ENCODE results near the gene CDR2. TPM values are rescaled to one million over a fixed set of nuclear protein-coding genes. Genes with fewer than 3 reads are reported as not detected.

Gene CDR2
- total RNA-seq, 1 experiment from 2014 or later, result 29.3 TPM

GRCh38 chr16:22297114-22297870 lies 77.1 kb downstream of the CDR2 start, which contains the start of gene POLR3E:
Gene POLR3E, plus strand, starts transcription at chr16:22297409. Its CDS starts 5,560 bp downstream, at chr16:22302969.
- peak within 1 kb of the TSS; percentile 91 for H2AFZ ChIP-seq
- H3K79me2 ChIP-seq (ENCODE audit: low read depth), result peaks cover 41% of the 10 kb centered on the region
- H3K9me2 ChIP-seq (ENCODE audit: insufficient read depth), result no peaks in the 10 kb centered on the region
- intact Hi-C loops (cut with micrococcal nuclease; ENCODE audit: unreplicated experiment), result loop anchor here (1.0 to 5.0 kb wide), 7 partner anchors 64 to 344 kb away; partner anchors contain the start of genes EEF2K, PDZD9 and UQCRC2
- 0 out of 2 replicates have a peak, but pooled peaks cover 5% of the 10 kb centered on the region for H3K36me3 ChIP-seq (ENCODE audit: low read depth)
- H3K27me3 ChIP-seq (ENCODE audit: insufficient read depth, low read depth), result no peaks in the 10 kb centered on the region
- peak within 1 kb of the TSS; percentile 84 for H3K27ac ChIP-seq
- peak; percentile 89 to 100 for DNase-seq
- H3K9me3 ChIP-seq (ENCODE audit: insufficient read depth, low read depth), result no peaks in the 10 kb centered on the region
- H3K4me1 ChIP-seq (replicated peaks; ENCODE audit: insufficient read depth), result no peaks in the 10 kb centered on the region
- ChIA-PET POLR2A (ENCODE audit: unreplicated experiment) (interaction anchor here (0.6 to 0.9 kb wide), 4 partner anchors 106 to 1044 kb away, joined by 3 to 8 read pairs (median 4); no protein-coding TSS in a partner anchor), CTCF (interaction anchor here (0.6 kb wide), 1 partner anchor 101 kb away, joined by 4 read pairs; no protein-coding TSS in a partner anchor)
- no TSS peak for BruUV-seq (replicated peaks)
- peaks cover 30% of the 10 kb centered on the region for H3F3A ChIP-seq (ENCODE audit: insufficient read depth, low read depth)
- peak within 1 kb of the TSS; percentile 78 for H3K4me3 ChIP-seq
- TF ChIP-seq CTCF (conservative IDR thresholded peaks at IDR 0.05) (peak; percentile 86), EZH2 (IDR thresholded peaks at IDR 0.05; ENCODE audit: low read depth) (no peak)
- peaks cover 42% of the 10 kb centered on the region for H4K20me1 ChIP-seq (ENCODE audit: insufficient read depth)
- H3K4me2 ChIP-seq, result peak within 1 kb of the TSS; percentile 74

- H3K36me3 ChIP-seq (ENCODE audit: low read depth), result 0 out of 2 replicates have a peak, but pooled peaks cover 5% of the 10 kb centered on the region
- DNase-seq, result peak in 1 of 2 experiments; percentile 12
- H3K4me1 ChIP-seq (replicated peaks; ENCODE audit: insufficient read depth), result peaks cover 8% of the 10 kb centered on the region
- intact Hi-C loops (cut with micrococcal nuclease; ENCODE audit: unreplicated experiment), result loop anchor here (1.0 to 5.0 kb wide), 7 partner anchors 64 to 344 kb away; partner anchors contain the start of genes EEF2K, PDZD9 and UQCRC2
- no peaks in the 10 kb centered on the region for H3K9me2 ChIP-seq (ENCODE audit: insufficient read depth)
- peak overlapping the region; percentile 91 for H2AFZ ChIP-seq
- H3K27me3 ChIP-seq (ENCODE audit: insufficient read depth, low read depth), result no peaks in the 10 kb centered on the region
- H3K4me2 ChIP-seq, result peak overlapping the region; percentile 74
- H3K9me3 ChIP-seq (ENCODE audit: insufficient read depth, low read depth), result no peaks in the 10 kb centered on the region
- POLR2A ChIA-PET (ENCODE audit: unreplicated experiment), result interaction anchor here (0.7 kb wide), 2 partner anchors 115 to 1043 kb away, joined by 5 to 8 read pairs; no protein-coding TSS in a partner anchor
- H3K4me3 ChIP-seq, result peak overlapping the region; percentile 78
- TF ChIP-seq CTCF (conservative IDR thresholded peaks at IDR 0.05) (no peak), EZH2 (IDR thresholded peaks at IDR 0.05; ENCODE audit: low read depth) (no peak)
- peaks cover 34% of the 10 kb centered on the region for H4K20me1 ChIP-seq (ENCODE audit: insufficient read depth)
- CTCF ChIA-PET, result interaction anchor here (0.6 kb wide), 1 partner anchor 101 kb away, joined by 4 read pairs; no protein-coding TSS in a partner anchor
- BruUV-seq (replicated peaks), result no TSS peak
- H3F3A ChIP-seq (ENCODE audit: insufficient read depth, low read depth), result peaks cover 30% of the 10 kb centered on the region
- H3K27ac ChIP-seq, result no peak overlapping the region
- peaks cover 33% of the 10 kb centered on the region for H3K79me2 ChIP-seq (ENCODE audit: low read depth)
Observed at GRCh38 chr16:22296225-22297113, 78.0 kb downstream of the CDR2 start.

Other genes starting within 250 kb of the CDR2 start
- gene SDR42E2, start 212.1 kb downstream of the CDR2 start, total RNA-seq (2021), result not detected in 2 replicates
- gene EEF2K, start 168.3 kb downstream of the CDR2 start, total RNA-seq (2021), result 29.8 and 34.7 TPM in 2 replicates
- 65.2 and 70.9 TPM in 2 replicates for gene POLR3E, start 77.2 kb downstream of the CDR2 start, total RNA-seq (2021)
- 339 and 370 TPM in 2 replicates for gene NPIPB5, start 136.3 kb upstream of the CDR2 start, total RNA-seq (2021)